Tibial nerve (tissue), 4 donors: Measurements from ENCODE around the gene NCEH1. TPM values are rescaled to one million over a fixed set of nuclear protein-coding genes. Genes with fewer than 3 reads are reported as not detected.
"Not testable (repeated sequence)": the region's sequence is repeated elsewhere in the genome, so short reads cannot be mapped to it uniquely, and the experiment has no call there.

Source experiments
- DNase-seq, 2 donors: peaks; one replicate each; pipeline ENCODE4 v3.0.0-alpha.2; 2019; ENCODE audit warnings: low spot score in 2 of 2
- H3K27ac ChIP-seq, 4 donors: fragments of 200-600 bp; sonication (generic) in 3 of 4; one replicate each; pipeline ENCODE4 v1.5.1; 2017 to 2019; ENCODE audit warnings: mild to moderate bottlenecking in 1 of 4
- H3K27me3 ChIP-seq, 2 donors: fragments of 200-600 bp; sonication (generic) in 1 of 2; one replicate each; pipeline versions ENCODE4 v1.5.1 to v1.6.0; 2017 to 2019
- H3K36me3 ChIP-seq, 3 donors: fragments of 200-600 bp; sonication (generic); one replicate each; pipeline ENCODE4 v1.5.1; 2018 to 2019
- H3K4me1 ChIP-seq, 4 donors: fragments of 200-600 bp; sonication (generic) in 3 of 4; one replicate each; pipeline ENCODE4 v1.5.1; 2017 to 2019
- H3K4me3 ChIP-seq, 4 donors: fragments of 200-600 bp; sonication (generic) in 3 of 4; one replicate each; pipeline ENCODE4 v1.5.1; 2017 to 2019; ENCODE audit warnings: mild to moderate bottlenecking in 1 of 4, moderate library complexity in 1 of 4
- H3K9me3 ChIP-seq, 4 donors: fragments of 200-600 bp; sonication (generic) in 3 of 4; one replicate each; pipeline ENCODE4 v1.5.1; 2017 to 2019
- EP300 ChIP-seq, 2 donors: sonication (generic); formaldehyde crosslinking; IDR thresholded peaks; one replicate each; pipeline ENCODE4 v1.6.1; 2017; ENCODE audit warnings: antibody characterized with exemption in 2 of 2, mild to moderate bottlenecking in 1 of 2
- POLR2A ChIP-seq, 2 donors: fragments of 450-650 bp; IDR thresholded peaks; one replicate each; pipeline ENCODE4 v1.6.1; 2017; ENCODE audit warnings: antibody characterized with exemption in 2 of 2, mild to moderate bottlenecking in 2 of 2, moderate library complexity in 2 of 2
- WGBS, 2 donors: methylation state at CpG; one replicate each; pipeline ENCODE4 v1.1.5; 2018; 5-methylcytosine and 5-hydroxymethylcytosine counted together
- total RNA-seq, 4 donors: library from RNA; depleted of rRNA; stranded (reverse); fragments of >200 nt; gene quantifications; one replicate each; pipeline ENCODE4 v1.1.0, GENCODE V29; 2016
- TF ChIP-seq, protein P1 (sequence below), 5 experiments: fragments of 200-600 bp in 3 of 5; fragments of 450-650 bp in 2 of 5; sonication (generic) in 3 of 5; IDR thresholded peaks; one replicate each; pipeline ENCODE4 v1.5.1; 2016 to 2019; ENCODE audit warnings: antibody characterized with exemption in 5 of 5, mild to moderate bottlenecking in 3 of 5, moderate library complexity in 2 of 5

The NCEH1 gene, protein sequence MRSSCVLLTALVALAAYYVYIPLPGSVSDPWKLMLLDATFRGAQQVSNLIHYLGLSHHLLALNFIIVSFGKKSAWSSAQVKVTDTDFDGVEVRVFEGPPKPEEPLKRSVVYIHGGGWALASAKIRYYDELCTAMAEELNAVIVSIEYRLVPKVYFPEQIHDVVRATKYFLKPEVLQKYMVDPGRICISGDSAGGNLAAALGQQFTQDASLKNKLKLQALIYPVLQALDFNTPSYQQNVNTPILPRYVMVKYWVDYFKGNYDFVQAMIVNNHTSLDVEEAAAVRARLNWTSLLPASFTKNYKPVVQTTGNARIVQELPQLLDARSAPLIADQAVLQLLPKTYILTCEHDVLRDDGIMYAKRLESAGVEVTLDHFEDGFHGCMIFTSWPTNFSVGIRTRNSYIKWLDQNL
- total RNA-seq: 10 to 100 TPM in 1 of 4 donors, 1 to 10 TPM in 3; 4.3 to 13.5 (median 5.5) TPM

DNA sequence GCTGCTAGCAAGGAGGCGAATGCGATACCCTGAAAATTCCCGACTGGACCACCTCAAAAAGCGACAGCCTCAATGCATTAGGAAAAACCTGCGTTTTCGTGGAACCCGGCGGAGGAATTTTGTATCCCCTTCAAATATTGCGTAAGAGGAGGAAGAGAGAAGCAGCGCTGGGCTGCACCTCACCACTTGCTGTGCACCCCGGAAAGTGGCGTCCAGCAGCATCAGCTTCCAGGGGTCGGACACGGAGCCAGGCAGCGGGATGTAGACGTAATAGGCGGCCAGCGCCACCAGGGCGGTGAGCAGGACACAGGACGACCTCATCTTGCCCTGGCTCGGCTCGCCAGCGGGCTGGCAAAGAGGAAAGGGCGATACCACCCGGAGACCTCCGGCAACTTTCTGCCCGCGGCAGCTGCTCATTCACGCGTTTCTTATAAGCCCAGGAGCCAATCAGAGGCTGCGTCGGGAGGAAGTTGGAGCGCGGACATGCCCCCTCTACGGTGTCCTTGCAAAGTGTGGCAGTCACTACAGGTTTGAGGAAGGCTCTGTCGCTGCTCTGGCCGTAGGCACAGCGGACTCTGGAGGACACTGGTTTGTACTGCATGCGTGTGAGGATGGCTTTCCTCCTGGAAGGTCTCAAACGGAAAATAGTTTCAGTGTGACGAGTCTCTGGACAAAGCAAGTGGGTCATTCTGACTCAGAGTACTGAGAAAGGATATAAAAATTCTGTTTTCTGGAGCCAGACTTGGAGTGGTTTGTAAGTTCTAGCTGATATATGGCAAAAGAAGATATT is at the start of gene NCEH1:
Gene NCEH1 (minus strand): TSS at position 404 of the 790 bp plus-strand sequence. CDS start 83 bp downstream, at position 321.
- TF ChIP-seq POLR2A (IDR thresholded peaks at IDR 0.05): peak in 1 of 2 donors; percentile 67
- TF ChIP-seq EP300 (IDR thresholded peaks at IDR 0.05): peak in 1 of 2 donors; percentile 79
- TF ChIP-seq, protein P1, sequence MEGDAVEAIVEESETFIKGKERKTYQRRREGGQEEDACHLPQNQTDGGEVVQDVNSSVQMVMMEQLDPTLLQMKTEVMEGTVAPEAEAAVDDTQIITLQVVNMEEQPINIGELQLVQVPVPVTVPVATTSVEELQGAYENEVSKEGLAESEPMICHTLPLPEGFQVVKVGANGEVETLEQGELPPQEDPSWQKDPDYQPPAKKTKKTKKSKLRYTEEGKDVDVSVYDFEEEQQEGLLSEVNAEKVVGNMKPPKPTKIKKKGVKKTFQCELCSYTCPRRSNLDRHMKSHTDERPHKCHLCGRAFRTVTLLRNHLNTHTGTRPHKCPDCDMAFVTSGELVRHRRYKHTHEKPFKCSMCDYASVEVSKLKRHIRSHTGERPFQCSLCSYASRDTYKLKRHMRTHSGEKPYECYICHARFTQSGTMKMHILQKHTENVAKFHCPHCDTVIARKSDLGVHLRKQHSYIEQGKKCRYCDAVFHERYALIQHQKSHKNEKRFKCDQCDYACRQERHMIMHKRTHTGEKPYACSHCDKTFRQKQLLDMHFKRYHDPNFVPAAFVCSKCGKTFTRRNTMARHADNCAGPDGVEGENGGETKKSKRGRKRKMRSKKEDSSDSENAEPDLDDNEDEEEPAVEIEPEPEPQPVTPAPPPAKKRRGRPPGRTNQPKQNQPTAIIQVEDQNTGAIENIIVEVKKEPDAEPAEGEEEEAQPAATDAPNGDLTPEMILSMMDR (IDR thresholded peaks at IDR 0.05): peak; percentile 75 to 88 (median 85)

DNA sequence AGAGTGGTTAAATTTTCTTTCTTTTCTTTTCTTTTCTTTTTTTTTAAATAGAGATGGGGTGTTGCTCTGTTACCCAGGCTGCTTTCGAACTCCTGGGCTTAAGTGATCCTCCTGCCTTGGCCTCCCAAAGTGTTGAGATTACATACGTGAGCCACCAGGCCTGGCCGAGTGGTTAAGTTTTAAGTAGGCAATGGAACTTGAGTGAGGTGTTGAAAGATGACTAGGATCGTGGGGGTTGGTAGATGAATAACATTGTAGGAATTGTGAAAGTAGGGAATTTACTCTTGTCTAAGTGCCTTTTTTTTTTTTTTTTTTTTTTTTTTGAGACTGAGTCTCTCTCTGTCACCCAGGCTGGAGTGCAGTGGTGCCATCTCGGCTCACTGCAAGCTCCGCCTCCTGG is 49.5 kb upstream of the NCEH1 start:
- H3K36me3 ChIP-seq: peaks cover 0 to 21% (median 0%) of the 10 kb centered on the region in 3 donors
- H3K4me3 ChIP-seq, H3K27me3 ChIP-seq, DNase-seq, H3K4me1 ChIP-seq, H3K9me3 ChIP-seq, H3K27ac ChIP-seq: not testable (repeated sequence)
- 91 to 96% methylated on average over 6 of the region's 6 CpGs for WGBS, 2 donors

More for the DNA sequence above, at the start of gene NCEH1:
- 0% methylated on average over 29 to 41 of the region's 41 CpGs for WGBS, 2 donors
- H3K27me3 ChIP-seq: no peaks in the 10 kb centered on the region
- H3K4me3 ChIP-seq: peak within 1 kb of the TSS; percentile 53 to 87 (median 75)
- H3K27ac ChIP-seq: peak within 1 kb of the TSS; percentile 81 to 87 (median 82)
- no peaks in the 10 kb centered on the region for H3K36me3 ChIP-seq
- peaks cover 0 to 35% (median 4%) of the 10 kb centered on the region in 4 donors for H3K4me1 ChIP-seq
- DNase-seq: peak; percentile 66 to 81
- H3K9me3 ChIP-seq: no peaks in the 10 kb centered on the region

GRCh38 chr3:172753125-172753524 is 42.3 kb upstream of the NCEH1 start:
- Histone ChIP-seq H3K4me3 (no peak overlapping the region), H3K9me3 (no peaks in the 10 kb centered on the region), H3K36me3 (peaks cover 0 to 3% (median 0%) of the 10 kb centered on the region in 3 donors), H3K4me1 (peaks cover 0 to 22% (median 6%) of the 10 kb centered on the region in 4 donors), H3K27me3 (no peaks in the 10 kb centered on the region), H3K27ac (no peak overlapping the region)
- 94 to 100% methylated on average over 1 of the region's 1 CpG for WGBS, 2 donors
- DNase-seq: no peak
- no peak for TF ChIP-seq EP300 (IDR thresholded peaks at IDR 0.05)
- TF ChIP-seq, protein P1 (IDR thresholded peaks at IDR 0.05): no peak

DNA sequence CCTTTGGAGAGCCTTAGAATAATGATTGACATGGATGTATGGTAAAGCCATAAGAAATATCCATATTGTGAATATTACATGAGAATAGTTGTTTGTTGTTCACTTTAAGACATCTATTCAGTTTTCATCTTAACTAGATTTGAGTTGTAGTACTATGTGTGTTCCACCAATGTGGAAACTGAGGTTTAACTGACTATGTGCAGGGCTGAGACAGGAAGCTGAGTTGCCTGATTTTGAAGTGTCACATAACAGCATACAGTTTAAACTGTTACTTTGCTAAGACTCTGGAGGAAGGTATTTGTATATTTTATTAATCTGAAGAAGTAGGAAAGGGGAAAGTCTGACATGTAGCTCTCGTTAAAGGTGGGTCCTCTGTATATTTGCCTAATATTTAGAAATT is 41.8 kb upstream of the NCEH1 start:
- TF ChIP-seq POLR2A (IDR thresholded peaks at IDR 0.05) (no peak), EP300 (IDR thresholded peaks at IDR 0.05) (no peak)
- TF ChIP-seq, protein P1 (IDR thresholded peaks at IDR 0.05): no peak
- H3K4me1 ChIP-seq: peaks cover 0 to 22% (median 6%) of the 10 kb centered on the region in 4 donors
- peaks cover 0 to 3% (median 0%) of the 10 kb centered on the region in 3 donors for H3K36me3 ChIP-seq
- no peak overlapping the region for H3K4me3 ChIP-seq
- no peak for DNase-seq
- H3K9me3 ChIP-seq: no peaks in the 10 kb centered on the region
- 100% methylated on average over 1 of the region's 1 CpG for WGBS, 2 donors
- no peaks in the 10 kb centered on the region for H3K27me3 ChIP-seq
- no peak overlapping the region for H3K27ac ChIP-seq

GRCh38 chr3:172751175-172751704 is 40.4 kb upstream of the NCEH1 start:
- TF ChIP-seq POLR2A (IDR thresholded peaks at IDR 0.05) (no peak), EP300 (IDR thresholded peaks at IDR 0.05) (no peak)
- TF ChIP-seq, protein P1 (IDR thresholded peaks at IDR 0.05): no peak
- peaks cover 0 to 22% (median 6%) of the 10 kb centered on the region in 4 donors for H3K4me1 ChIP-seq
- no peaks in the 10 kb centered on the region for H3K27me3 ChIP-seq
- H3K36me3 ChIP-seq: peaks cover 0 to 3% (median 0%) of the 10 kb centered on the region in 3 donors
- peak overlapping the region in 3 of 4 donors; percentile 34 to 89 (median 60) for H3K27ac ChIP-seq
- no peaks in the 10 kb centered on the region for H3K9me3 ChIP-seq
- 0 to 1% methylated on average over 13 to 14 of the region's 14 CpGs for WGBS, 2 donors
- peak overlapping the region; percentile 41 to 94 (median 76) for H3K4me3 ChIP-seq
- DNase-seq: no peak
